ENCODE results near the gene MSL3.

- TF ChIP-seq FOXA1 (IDR thresholded peaks at IDR 0.05) = no peak
- TF ChIP-seq CTBP1 (IDR thresholded peaks at IDR 0.05; ENCODE audit: borderline replicate concordance) = no peak
- no peak for TF ChIP-seq FOXK2 (IDR thresholded peaks at IDR 0.05)
- TF ChIP-seq BHLHE40 (IDR thresholded peaks at IDR 0.05; ENCODE audit: borderline replicate concordance) = no peak
- TF ChIP-seq ARNT (IDR thresholded peaks at IDR 0.05) = no peak
- TF ChIP-seq HDGF (IDR thresholded peaks at IDR 0.05; ENCODE audit: borderline replicate concordance) = no peak
- TF ChIP-seq ELF4 (IDR thresholded peaks at IDR 0.05) = no peak
- TF ChIP-seq ZNF384 (IDR thresholded peaks at IDR 0.05) = no peak
- TF ChIP-seq L3MBTL2 (conservative IDR thresholded peaks at IDR 0.05) = no peak
- TF ChIP-seq FOXM1 (IDR thresholded peaks at IDR 0.05; ENCODE audit: borderline replicate concordance) = no peak
- TF ChIP-seq NFRKB (IDR thresholded peaks at IDR 0.05) = no peak
- no peak for TF ChIP-seq SP1 (IDR thresholded peaks at IDR 0.05)
- TF ChIP-seq PKNOX1 (IDR thresholded peaks at IDR 0.05) = no peak
- no peak for TF ChIP-seq TARDBP (IDR thresholded peaks at IDR 0.05)
These were observed 32.2 kb upstream of the MSL3 start for GRCh38 chrX:11725631-11726442.

Data from HEK293T (cell line).